IMR-90 (cell line): ENCODE results near the gene GAL. TPM values are rescaled to one million over a fixed set of nuclear protein-coding genes. Genes with fewer than 3 reads are reported as not detected.

ENCODE experiments used
- ATAC-seq: fragments of 200-7000 bp; cut with Tn5 transposase; 2 replicates; pipeline ENCODE4 v1.9.1; 2020; ENCODE audit warnings: low read depth, mild to moderate bottlenecking, moderate library complexity
- BruUV-seq: library from RNA; stranded (reverse); fragments of 400-500 nt; replicated peaks from 2 replicates; lab custom pipeline; 2021; lab: Mats Ljungman, UMichigan
- CTCF ChIA-PET: fragments of 300-600 bp; formaldehyde crosslinking; extraction: SDS; loops from one replicate; lab custom pipeline; 2021; ENCODE audit warnings: antibody characterized with exemption; lab: Yijun Ruan, JAX
- POLR2A ChIA-PET: fragments of 300-600 bp; sonication (Branson Sonifier 250); formaldehyde crosslinking; loops from one replicate; lab custom pipeline; 2022; ENCODE audit warnings: antibody characterized with exemption; ENCODE audit not compliant: unreplicated experiment; lab: Charles Lee
- DNase-seq: peaks from one replicate; pipeline ENCODE4 v3.0.0; 2013
- H2AFZ ChIP-seq: replicated peaks from 2 replicates; pipeline ENCODE3; 2013; ENCODE audit warnings: low read length, mild to moderate bottlenecking; ENCODE audit not compliant: poor library complexity
- H2AK5ac ChIP-seq: 2 replicates; pipeline ENCODE4 v1.6.1; 2013; ENCODE audit warnings: low read depth, low read length, inconsistent platforms
- H2AK9ac ChIP-seq: replicated peaks from 2 replicates; pipeline ENCODE3; 2013; ENCODE audit warnings: mild to moderate bottlenecking, low read depth, low read length, moderate library complexity; ENCODE audit not compliant: poor library complexity
- H2BK120ac ChIP-seq: 2 replicates; pipeline ENCODE4 v1.6.1; 2013; ENCODE audit warnings: low read depth, low read length, inconsistent platforms
- H2BK15ac ChIP-seq: 3 replicates; pipeline ENCODE4 v1.6.1; 2013; ENCODE audit warnings: low read depth, low read length, inconsistent platforms
- H2BK20ac ChIP-seq: 2 replicates; pipeline ENCODE4 v1.6.1; 2013; ENCODE audit warnings: low read depth, mild to moderate bottlenecking, inconsistent platforms, low read length, moderate library complexity
- H2BK5ac ChIP-seq: 2 replicates; pipeline ENCODE4 v1.6.1; 2013; ENCODE audit warnings: mild to moderate bottlenecking, low read depth, low read length, inconsistent platforms; ENCODE audit not compliant: poor library complexity, severe bottlenecking
- H3K14ac ChIP-seq: replicated peaks from 2 replicates; pipeline ENCODE4 v1.6.1; 2013; ENCODE audit warnings: low read depth, low read length, inconsistent platforms
- H3K18ac ChIP-seq: 2 replicates; pipeline ENCODE4 v1.6.1; 2013; ENCODE audit warnings: low read depth, low read length, control low read depth
- H3K23ac ChIP-seq: 2 replicates; pipeline ENCODE4 v1.6.1; 2013; ENCODE audit warnings: low read depth, low read length, inconsistent platforms
- H3K27ac ChIP-seq: 2 replicates; pipeline ENCODE4 v1.5.1; 2013; ENCODE audit warnings: mild to moderate bottlenecking, control low read depth, low read length; ENCODE audit not compliant: insufficient read depth
- H3K27me3 ChIP-seq: 2 replicates; pipeline ENCODE4 v1.6.1; 2013; ENCODE audit warnings: low read length; ENCODE audit not compliant: control insufficient read depth, insufficient read depth
- H3K36me3 ChIP-seq: 2 replicates; pipeline ENCODE4 v1.6.1; 2013; ENCODE audit warnings: low read length, mixed read lengths; ENCODE audit not compliant: control insufficient read depth, insufficient read depth
- H3K4ac ChIP-seq: 2 replicates; pipeline ENCODE4 v1.6.1; 2013; ENCODE audit warnings: low read depth, low read length, inconsistent platforms
- H3K4me1 ChIP-seq: 2 replicates; pipeline ENCODE4 v1.6.1; 2013; ENCODE audit warnings: low read length, mixed read lengths; ENCODE audit not compliant: control insufficient read depth, insufficient read depth
- H3K4me2 ChIP-seq: 2 replicates; pipeline ENCODE4 v1.6.1; 2013; ENCODE audit warnings: low read depth, mild to moderate bottlenecking, control low read depth, low read length, moderate library complexity
- H3K4me3 ChIP-seq: 2 replicates; pipeline ENCODE4 v1.5.1; 2013; ENCODE audit warnings: low read depth, mild to moderate bottlenecking, control low read depth, low read length, moderate library complexity; ENCODE audit not compliant: insufficient read depth
- H3K56ac ChIP-seq: 2 replicates; pipeline ENCODE4 v1.6.1; 2013; ENCODE audit warnings: low read length, inconsistent platforms; ENCODE audit not compliant: insufficient read depth; ENCODE audit errors: extremely low read depth
- H3K79me1 ChIP-seq, 2 experiments: 2 replicates each; pipeline ENCODE4 v1.6.1; 2013; ENCODE audit warnings: low read length in 2 of 2, inconsistent platforms in 1 of 2, low read depth in 1 of 2
- H3K9ac ChIP-seq: 2 replicates; pipeline ENCODE4 v1.6.1; 2013; ENCODE audit warnings: low read depth, low read length, control low read depth
- H3K9me1 ChIP-seq: 2 replicates; pipeline ENCODE4 v1.6.1; 2013; ENCODE audit warnings: low read length, inconsistent platforms; ENCODE audit not compliant: insufficient read depth
- H3K9me3 ChIP-seq: 2 replicates; pipeline ENCODE4 v1.6.1; 2013; ENCODE audit warnings: low read length; ENCODE audit not compliant: control insufficient read depth, insufficient read depth
- H4K20me1 ChIP-seq: 2 replicates; pipeline ENCODE4 v1.6.1; 2013; ENCODE audit warnings: low read length, inconsistent platforms; ENCODE audit not compliant: insufficient read depth
- H4K5ac ChIP-seq: 2 replicates; pipeline ENCODE4 v1.6.1; 2013; ENCODE audit warnings: mild to moderate bottlenecking, low read depth, low read length, control low read depth
- H4K8ac ChIP-seq, 2 experiments: 2 replicates each; pipeline ENCODE4 v1.6.1; 2013; ENCODE audit warnings: low read depth in 2 of 2, low read length in 2 of 2, control low read depth in 1 of 2, inconsistent platforms in 1 of 2
- H4K91ac ChIP-seq: 2 replicates; pipeline ENCODE4 v1.6.1; 2013; ENCODE audit warnings: low read depth, low read length, inconsistent platforms; ENCODE audit not compliant: insufficient read depth
- BHLHE40 ChIP-seq: fragments of 150-350 bp; IDR thresholded peaks from 2 replicates; pipeline ENCODE4 v1.6.1; 2016; ENCODE audit warnings: mild to moderate bottlenecking, low read depth, low read length
- CEBPB ChIP-seq: IDR thresholded peaks from 2 replicates; pipeline ENCODE4 v1.6.1; 2012; ENCODE audit warnings: low read depth, low read length, improper control_type of control experiment
- MAFK ChIP-seq: IDR thresholded peaks from 2 replicates; pipeline ENCODE4 v1.6.1; 2012; ENCODE audit warnings: low read depth, low read length, improper control_type of control experiment
- MAZ ChIP-seq: IDR thresholded peaks from 2 replicates; pipeline ENCODE4 v1.6.1; 2012; ENCODE audit warnings: low read depth, mild to moderate bottlenecking, low read length, improper control_type of control experiment, moderate library complexity, borderline replicate concordance
- RFX5 ChIP-seq: IDR thresholded peaks from 2 replicates; pipeline ENCODE4 v1.8.0; 2012; ENCODE audit warnings: low read depth, mild to moderate bottlenecking, low read length, moderate library complexity
- USF2 ChIP-seq: fragments of 150-350 bp; IDR thresholded peaks from 2 replicates; pipeline ENCODE4 v1.6.1; 2017; ENCODE audit warnings: mild to moderate bottlenecking, antibody characterized with exemption, low read length, low read depth
- WGBS, 2 experiments: methylation state at CpG; one replicate each; pipeline versions ENCODE4 v1.1.5 to v1.1.7; 2013; ENCODE audit warnings: missing lambda C conversion rate in 2 of 2; ENCODE audit not compliant: insufficient read length in 1 of 2; ENCODE audit errors: extremely low coverage in 2 of 2; 5-methylcytosine and 5-hydroxymethylcytosine counted together
- dilution Hi-C: fragments of 300-500 bp; cut with HindIII; formaldehyde crosslinking; loops from one replicate; pipeline ENCODE4 v1.14.3; 2018; ENCODE audit warnings: low sequenced_read_pairs; ENCODE audit not compliant: unreplicated experiment
- in situ Hi-C: fragments of 300-500 bp; cut with MboI; formaldehyde crosslinking; loops from 3 replicates; pipeline ENCODE4 v1.14.3; 2019; ENCODE audit warnings: low sequenced_read_pairs, inconsistent platforms, mixed read lengths
- intact Hi-C: fragments of 100-400 bp; cut with micrococcal nuclease; formaldehyde crosslinking; loops from 2 replicates; pipeline ENCODE4 v1.10.0; 2022
- polyA plus RNA-seq, 3 experiments: library from polyadenylated mRNA; depleted of rRNA; stranded (reverse); fragments of >200 nt; gene quantifications; 2 replicates each; pipeline ENCODE4 v1.2.3, GENCODE V29; 2012; ENCODE audit warnings: low replicate concordance in 1 of 3
- total RNA-seq: library from RNA; depleted of rRNA; stranded (reverse); fragments of >200 nt; gene quantifications from 2 replicates; pipeline ENCODE4 v1.2.3, GENCODE V29; 2012

GAL gene
- total and polyA plus RNA-seq, 2 of the 4 experiments (the other 2 are of a cell fraction): 2.0 TPM; not detected in 1

GRCh38 chr11:68663482-68664010 lies 20.8 kb upstream of the GAL start (continued):
- no peak for TF ChIP-seq RFX5
- TF ChIP-seq USF2: no peak

- H3K36me3 ChIP-seq: no peaks in the 10 kb centered on the region
- H3K9ac ChIP-seq: no peak overlapping the region
- H4K20me1 ChIP-seq: no peaks in the 10 kb centered on the region
- H3K4me1 ChIP-seq: peaks cover 4% of the 10 kb centered on the region; the same call in 1 of the 2 replicates
- no peak overlapping the region for H3K4ac ChIP-seq
- no peak overlapping the region for H3K4me2 ChIP-seq
- H3K27me3 ChIP-seq: peaks cover 38% of the 10 kb centered on the region
- H4K8ac ChIP-seq: no peak overlapping the region
- no CpG with 5 or more reads among the region's 9 CpGs for WGBS, 2 experiments
- H3K27ac ChIP-seq: no peak overlapping the region
- no peak overlapping the region for H3K23ac ChIP-seq
- DNase-seq (no peak), ATAC-seq (no peak)
- no peak overlapping the region for H2BK15ac ChIP-seq
- no peak overlapping the region for H4K91ac ChIP-seq
- no peak overlapping the region for H3K14ac ChIP-seq
- dilution Hi-C loops: no loop called here
- POLR2A ChIA-PET: no interaction called here
- H2AK5ac ChIP-seq: no peak overlapping the region
- no peak overlapping the region for H3K4me3 ChIP-seq
- H2BK5ac ChIP-seq: no peak overlapping the region
- H3K18ac ChIP-seq: no peak overlapping the region
- H2BK120ac ChIP-seq: no peak overlapping the region
- no peaks in the 10 kb centered on the region for H3K9me1 ChIP-seq
- no peak overlapping the region for H2BK20ac ChIP-seq
- H2AK9ac ChIP-seq: no peak overlapping the region
- no TSS peak for BruUV-seq
- H4K5ac ChIP-seq: no peak overlapping the region
- in situ Hi-C loops: no loop called here
- no peak overlapping the region for H3K56ac ChIP-seq
- intact Hi-C loops: no loop called here
- H2AFZ ChIP-seq: no peak overlapping the region
- TF ChIP-seq CEBPB (no peak), BHLHE40 (no peak), MAZ (no peak), MAFK (no peak)
- H3K9me3 ChIP-seq: peaks cover 4% of the 10 kb centered on the region
- H3K79me1 ChIP-seq: no peaks in the 10 kb centered on the region
- CTCF ChIA-PET: interaction anchor here (0.9 kb wide), 1 partner anchor 10 kb away, joined by 4 read pairs; no protein-coding TSS in a partner anchor
These were observed 20.2 kb upstream of the GAL start for GRCh38 chr11:68664141-68664540.
